Kidney tubule cell (primary cell): ENCODE results near the gene AGK.
"Not testable (repeated sequence)": the region's sequence is repeated elsewhere in the genome, so short reads cannot be mapped to it uniquely, and the experiment has no call there.

ENCODE experiments used
- DNase-seq: peaks from one replicate; pipeline ENCODE4 v3.0.0-alpha.2; 2018; ENCODE audit warnings: low spot score

Gene AGK

DNA sequence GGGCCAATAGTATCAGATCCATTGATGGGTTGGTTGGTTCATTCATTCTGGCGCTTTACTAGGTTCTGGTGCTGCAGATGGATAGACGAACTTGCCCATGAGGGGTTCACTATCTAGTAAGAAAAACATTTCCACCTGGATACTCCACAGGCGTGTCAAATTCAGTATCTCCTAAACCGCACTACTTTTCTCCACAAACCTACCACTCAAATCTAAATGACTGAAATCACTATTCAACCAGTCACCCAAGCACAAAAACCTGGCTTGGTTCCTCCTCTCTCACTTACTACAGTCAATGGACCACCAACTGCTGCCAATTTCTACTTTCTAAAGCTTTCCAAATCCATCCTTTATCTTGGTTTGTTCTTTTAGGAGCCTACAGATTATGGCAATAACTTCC, 572 bp downstream of the AGK start:
- DNase-seq, result no peak

DNA sequence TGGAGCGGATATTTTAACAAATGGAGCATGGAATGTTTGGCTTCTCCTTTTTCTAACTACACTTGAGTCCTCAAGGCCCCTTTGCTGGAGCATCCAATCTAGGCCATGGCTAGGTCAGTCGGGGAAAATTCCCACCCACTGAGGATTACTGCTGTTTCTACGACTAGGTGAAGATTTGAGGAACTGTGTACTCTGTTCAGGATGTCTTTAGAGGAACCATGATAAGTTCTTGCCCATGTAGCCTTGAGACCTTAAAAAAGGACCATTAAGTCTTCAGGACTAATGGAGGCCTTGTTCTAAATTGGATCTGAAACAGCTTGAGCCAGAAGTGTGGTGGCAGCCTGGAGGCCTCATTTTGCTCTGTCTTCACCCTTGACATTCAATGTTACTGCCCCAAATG, 6.2 kb downstream of the AGK start:
- DNase-seq, result no peak

DNA sequence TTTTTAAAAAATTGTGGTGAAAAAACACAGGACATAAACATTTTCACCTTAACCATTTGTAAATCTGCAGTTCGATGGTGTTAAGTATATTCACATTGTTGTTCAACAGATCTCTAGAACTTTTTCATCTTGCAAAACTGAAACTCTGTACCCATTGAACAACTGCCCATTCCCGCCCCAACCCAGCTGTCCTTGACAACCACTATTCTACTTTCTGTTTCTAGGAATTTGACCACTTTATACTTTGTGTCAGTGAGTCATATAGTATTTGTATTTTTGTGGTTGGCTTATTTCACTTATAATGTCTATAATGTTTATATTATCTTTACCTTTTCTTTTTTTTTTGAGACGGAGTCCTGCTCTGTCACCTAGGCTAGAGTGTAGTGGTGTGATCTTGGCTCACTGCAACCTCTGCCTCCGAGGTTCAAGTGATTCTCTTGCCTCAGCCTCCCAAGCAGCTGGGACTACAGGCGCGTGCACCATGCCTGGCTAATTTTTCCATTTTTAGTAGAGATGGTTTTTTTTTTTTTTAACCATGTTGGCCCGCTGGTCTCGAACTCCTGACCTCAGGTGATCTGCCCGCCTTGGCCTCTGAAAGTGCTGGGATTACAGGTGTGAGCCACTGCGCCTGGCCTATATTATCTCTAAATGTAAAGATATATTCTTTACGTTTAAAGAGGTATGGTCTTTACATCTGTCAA, 6.8 kb downstream of the AGK start:
- DNase-seq, result not testable (repeated sequence)

DNA sequence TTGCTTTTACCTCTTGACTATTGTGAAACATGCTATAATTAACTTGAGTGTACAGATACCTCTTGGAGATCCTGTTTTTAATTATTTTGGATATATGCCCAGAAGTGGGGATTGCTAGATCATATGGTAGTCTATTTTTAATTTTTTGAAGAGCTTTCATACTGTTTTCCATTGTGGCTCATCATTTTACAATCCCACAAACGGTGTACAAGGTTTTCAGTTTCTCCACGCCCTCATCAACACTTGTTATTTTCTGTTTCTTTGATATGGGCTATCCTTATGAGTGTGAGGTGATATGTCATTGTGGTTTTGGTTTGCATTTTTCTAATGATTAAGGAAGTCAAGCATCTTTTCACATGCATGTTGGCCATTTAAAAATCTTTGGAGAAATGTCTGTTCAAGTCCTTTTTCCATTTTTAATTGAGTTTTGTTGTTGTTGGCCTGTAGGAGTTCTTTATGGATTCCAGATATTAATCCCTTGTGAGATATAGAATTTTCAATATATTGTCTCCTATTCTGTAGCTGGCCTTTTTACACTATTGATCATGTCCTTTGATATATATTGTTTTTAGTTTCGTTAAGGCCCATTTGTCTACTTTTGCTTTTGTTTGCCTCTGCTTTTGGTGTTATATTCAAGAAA, 7.5 kb downstream of the AGK start:
- DNase-seq, result peak; percentile 8

DNA sequence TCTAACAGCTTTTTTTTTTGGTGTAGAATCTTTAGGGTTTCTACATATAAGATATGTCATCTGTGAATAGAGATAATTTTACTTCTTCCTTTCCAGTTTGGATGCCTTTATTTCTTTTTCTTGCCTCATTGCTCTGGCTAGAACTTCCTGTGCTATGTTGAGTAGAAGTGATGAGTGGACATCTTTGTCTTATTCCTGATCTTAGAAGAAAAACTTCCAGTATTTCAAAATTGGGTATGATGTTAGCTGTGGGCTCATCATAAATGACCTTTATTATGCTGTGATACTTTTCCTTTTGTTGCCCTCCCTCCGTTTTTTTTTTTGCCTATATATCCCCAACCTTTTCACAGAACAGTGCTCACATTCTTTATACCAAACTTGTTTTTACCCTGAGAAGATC, 8.8 kb downstream of the AGK start:
- no peak for DNase-seq

DNA sequence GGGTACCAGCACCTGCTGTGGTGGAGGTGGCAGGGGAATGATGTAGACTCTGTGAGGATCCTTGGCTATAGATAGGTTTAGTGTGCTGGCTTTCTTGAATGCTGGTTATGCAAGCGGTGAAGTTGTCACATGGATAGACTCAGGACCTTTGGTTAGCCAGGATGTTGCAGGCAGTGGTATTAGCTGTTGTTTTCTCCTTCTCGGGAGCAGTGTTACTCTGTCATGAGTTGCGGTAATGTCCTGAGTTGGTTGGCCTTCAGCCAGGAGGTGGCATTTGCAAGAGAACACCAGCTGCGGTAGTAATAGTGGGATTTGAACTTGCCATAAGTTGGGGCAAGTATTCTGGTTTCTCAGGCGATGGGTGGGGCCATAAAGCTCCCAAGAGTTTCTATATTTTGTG, 10.8 kb downstream of the AGK start:
- no peak for DNase-seq

DNA sequence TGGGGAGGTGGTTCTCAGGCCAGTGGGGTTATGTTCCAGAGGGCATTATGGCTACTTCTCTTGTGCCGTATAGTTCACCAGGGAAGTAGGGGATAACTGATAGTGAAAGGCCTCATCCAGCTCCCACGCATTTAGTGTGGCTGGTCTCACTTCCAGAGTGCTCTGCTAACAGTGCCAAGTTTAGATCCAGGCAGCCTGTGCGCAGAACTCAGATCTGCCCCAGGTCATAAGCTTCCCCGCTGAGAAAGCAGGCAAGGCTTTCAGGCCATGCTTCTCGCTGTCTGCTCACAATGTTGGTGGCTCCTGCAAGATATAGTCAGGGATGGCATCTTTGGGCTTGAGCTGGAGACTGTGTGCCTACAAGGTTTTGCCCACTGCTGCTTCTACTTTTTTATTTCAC, 11.3 kb downstream of the AGK start:
- no peak for DNase-seq

DNA sequence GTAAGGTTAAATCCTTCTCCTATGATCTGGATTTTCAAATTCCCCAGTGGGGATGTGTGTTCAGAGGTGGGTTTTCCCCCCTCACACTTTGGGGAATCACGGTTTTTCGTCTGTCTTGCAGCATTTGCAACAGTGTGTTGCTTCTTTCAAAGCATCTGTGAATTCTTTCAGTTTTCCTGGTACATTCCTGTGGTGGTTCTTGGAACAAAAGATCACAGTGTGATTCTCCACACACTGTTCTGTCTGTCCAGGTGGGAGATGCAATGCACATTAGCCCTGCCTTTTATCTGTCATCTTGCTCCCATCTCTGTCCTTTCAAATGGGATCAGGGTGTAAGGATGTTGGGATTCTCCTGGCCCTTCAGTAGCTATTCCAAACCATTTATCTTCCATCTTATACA, 11.8 kb downstream of the AGK start:
- DNase-seq, result no peak

DNA sequence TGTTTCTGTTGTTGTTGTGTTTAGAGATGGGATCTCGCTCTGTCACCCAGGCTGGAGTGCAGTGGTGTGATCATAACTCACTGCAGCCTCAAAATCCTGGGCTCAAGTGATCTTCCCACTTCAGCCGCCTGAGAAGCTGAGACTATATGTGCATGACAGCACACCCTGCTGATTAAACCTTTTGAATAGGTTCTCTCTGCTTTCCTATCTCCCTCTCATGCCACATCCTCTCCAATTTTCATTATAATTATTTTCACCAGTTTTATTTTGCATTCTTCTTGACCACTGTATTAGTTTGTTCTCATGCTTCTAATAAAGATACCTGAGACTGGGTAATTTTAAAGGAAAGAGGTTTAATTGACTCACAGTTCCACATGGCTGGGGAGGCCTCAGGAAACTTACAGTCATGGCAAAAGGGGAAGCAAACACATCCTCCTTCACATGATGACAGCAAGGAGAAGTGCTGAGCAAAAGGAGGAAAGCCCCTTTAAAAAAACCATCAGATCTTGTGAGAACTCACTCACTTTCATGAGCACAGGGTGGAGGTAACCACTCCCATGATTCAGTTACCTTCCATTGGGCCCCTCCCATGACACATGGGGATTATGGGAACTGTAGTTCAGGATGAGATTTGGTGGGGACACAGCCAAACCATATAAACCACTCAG, 12.9 kb downstream of the AGK start:
- DNase-seq, result peak; percentile 12

DNA sequence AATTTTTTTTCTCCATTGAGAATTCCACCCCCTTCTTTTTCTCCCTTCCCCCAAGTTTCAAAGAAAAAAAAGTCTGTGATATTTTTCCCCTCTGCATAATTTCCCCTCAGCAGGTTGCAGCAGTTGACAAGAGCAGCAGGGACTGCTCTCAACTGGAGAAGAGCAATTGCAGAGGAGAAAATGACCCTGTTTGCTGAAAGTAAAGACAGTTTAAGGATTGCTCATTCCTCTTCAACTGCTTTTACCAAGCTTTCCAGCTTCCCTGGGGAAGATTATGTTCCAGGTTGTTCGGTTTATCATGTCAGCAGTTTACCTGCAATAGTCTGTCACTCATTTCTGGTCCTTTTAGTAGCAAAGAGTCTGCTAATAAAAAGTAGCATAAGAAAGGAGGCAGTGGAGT, 16.2 kb downstream of the AGK start:
- no peak for DNase-seq

DNA sequence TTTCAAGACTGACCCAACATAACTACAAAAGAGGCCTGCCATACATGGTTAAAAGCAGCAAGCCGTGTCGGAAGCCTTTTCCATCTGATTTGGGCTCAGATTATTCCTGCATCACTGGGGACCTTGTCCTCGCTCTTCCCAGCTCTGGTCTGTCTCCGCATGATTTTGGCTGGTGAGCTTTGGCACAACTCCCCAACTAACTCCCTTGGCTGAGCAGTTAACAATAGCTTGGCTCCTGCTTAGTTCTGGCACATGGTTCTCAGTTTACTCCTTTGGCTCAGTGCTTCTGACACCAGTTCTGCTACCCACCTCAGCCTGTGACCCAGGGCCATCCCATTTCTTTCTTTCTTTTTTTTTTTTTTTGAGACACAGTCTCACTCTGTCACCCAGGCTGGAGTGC, 17.0 kb downstream of the AGK start:
- no peak for DNase-seq

DNA sequence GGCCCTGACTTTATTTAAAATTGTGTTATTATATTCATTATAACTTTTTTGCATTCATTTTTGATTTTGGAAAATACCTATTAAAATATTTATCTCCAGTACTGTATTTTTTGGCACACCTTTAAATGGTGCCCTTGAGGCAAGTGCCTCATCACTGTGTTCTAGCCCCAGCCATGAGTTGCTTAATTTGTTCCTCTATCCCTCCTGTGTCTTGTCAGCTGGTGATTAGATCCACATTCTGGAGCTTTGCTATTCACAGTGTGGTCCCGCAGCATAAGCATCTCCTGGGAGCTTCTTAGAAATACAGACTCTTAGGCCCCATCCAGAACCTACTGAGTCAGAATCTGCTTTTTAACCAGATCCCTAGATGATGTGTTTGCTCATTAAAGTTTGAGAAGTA, 19.8 kb downstream of the AGK start:
- no peak for DNase-seq

DNA sequence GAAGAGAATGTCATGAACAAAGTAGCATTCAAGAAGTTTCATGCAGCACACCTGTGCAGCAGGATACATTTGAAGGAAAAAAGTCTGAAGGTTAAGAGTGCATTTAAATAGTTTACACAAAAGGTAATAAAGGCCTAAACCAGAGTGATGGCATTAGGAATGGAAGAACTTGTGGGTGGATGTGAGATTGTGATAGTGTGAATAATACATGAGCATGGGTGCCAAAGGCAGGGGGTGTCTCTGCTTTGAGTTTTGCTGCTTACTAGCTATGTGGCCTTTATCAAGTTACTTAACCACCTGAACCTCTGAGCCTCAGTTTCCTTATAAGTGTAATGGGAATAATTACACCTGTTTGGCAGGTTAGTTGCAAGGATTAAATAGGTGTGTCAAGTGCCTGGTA, 21.0 kb downstream of the AGK start:
- DNase-seq, result no peak

DNA sequence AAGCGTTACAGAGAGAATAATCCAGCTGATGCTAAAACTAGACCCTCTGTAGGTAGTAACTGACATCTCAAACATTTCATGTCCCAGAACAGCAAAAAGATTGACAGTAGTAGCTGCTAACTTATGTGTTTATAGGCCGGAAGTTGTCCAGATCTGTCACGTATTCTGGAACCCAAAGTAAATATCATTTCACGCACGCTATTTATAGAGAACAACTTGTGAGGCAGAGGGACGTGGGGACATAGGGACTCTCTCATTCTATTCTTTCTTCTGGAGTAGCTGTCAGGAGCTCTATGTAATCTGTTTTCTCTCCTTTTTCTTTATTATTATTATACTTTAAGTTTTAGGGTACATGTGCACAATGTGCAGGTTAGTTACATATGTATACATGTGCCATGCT, 22.3 kb downstream of the AGK start:
- DNase-seq, result no peak

DNA sequence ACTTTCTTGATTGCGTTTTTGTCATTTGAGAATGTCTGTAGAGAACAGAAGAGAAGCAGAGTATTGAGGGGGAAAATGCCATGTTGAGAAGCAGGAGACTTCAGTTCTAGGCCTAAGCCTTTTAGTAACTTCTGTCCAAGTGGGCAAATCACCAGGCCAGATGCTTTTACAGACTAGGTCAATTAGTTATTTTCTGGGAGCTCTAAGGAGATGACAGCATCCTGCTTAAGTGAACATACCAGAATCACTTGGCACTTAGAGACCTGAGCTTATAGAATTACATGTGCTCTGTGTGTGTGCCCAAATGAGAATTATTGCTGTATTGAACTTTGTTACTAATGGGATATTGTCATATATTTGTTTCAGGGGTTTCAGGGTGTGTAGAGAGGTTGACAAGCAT, 24.0 kb downstream of the AGK start:
- DNase-seq, result no peak

DNA sequence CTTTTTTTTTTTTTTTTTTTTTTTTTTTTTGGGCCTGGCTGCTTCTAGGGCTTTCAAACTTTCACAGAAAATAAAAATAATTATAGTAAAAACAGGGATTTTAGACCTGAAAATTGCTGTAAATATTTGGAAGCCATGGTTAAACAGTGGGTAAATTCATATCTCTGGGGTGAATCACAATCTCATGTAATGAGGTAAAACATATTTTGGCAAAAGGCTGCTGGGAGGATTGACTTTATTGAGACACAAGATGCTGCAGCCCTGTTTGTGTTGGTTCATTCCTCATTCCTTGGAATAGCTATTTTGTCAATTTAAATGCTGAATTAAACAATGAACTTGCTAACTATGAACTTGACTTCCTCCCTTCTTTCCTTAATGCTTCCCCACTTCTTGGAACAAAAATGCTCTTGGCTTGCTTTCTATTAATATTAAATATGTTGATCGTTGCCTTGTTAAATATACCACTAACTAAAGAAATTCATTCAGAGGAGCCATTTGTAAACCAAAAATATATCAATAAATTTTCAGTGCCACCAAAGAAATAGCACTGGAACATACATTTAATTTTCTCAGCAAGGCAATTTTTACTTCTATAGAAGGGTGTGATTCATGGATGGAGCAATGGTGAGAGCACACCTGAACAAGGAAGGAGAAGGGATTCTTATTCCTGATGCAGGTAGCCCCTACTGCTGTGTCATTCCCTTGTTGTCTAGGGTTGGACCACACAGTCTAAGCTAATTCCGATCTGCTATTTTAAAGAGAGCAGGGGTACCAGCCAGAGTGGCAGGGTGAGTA, 24.6 kb downstream of the AGK start:
- DNase-seq, result no peak

DNA sequence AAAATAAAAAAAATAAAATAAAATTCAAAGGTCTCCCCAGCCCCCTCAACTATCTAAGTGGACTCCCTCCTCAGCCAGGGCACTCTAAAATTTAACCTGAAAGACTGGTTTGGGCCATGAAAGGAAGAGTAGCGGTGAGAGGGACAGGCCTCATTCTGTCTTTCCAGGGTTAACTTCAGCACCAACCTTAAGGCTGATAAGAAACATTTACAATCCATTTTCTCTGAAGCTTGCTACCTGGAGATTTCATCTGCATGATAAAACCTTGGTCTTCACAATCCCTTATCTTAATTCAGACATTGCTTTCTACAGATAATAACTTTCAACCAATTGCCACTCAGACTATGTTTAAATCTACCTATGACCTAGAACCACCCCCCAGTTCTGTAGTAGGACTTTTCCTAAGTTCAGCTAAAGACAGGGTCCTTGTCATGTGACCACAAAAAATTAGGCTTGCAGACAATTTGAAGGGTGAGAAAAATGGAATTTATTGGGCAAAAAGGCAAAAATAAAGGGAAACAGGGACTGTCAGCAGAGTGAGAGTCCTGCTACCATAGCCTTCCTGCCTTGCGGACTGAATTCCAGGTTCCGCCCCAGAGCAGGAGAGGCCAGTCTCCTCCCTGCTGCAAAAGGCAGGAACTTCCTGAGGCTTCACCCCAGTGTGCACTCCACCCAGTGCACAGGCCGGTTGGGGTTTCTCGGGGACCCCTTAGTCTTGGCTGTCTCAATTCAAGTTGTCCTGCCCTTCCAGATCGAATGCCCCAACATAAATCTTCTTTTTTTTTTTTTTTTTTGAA, 26.0 kb downstream of the AGK start:
- no peak for DNase-seq

DNA sequence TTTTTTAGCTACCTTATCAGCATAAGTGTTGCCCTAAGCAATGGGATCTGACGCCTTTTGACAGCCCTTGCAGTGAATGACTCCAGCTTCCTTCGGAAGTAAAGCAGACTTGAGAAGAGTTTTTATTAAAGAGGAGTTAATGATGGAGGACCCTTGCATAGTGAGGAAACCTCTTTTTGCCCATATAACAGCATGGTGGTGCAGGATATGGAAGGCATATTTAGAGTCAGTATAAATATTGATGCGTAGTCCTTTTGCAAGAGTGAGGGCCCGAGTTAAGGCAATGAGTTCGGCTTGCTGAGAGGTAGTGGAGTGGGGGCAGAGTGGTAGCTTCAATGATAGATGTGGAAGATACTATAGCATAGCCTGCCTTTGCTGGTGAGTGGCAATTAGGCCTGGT, 28.7 kb downstream of the AGK start:
- not testable (repeated sequence) for DNase-seq

DNA sequence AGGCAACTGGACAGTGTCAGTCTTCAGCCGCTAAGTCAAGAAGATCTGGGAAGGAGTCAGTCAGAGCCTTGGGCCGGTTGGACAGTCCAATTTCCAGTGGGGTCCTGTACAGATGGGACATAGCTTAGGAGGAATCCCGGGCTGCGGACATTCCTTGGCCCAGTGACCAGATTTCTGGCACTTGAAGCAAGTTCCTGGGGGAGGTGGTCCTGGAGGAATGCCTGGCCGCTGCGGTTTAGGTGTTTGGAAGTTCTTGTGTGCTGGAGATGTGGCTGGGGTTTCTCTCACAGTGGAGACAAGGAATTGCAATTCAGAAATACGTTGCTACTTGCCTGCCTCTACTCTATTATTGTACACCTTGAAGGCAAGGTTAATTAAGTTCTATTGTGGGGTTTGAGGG, 30.9 kb downstream of the AGK start:
- not testable (repeated sequence) for DNase-seq

DNA sequence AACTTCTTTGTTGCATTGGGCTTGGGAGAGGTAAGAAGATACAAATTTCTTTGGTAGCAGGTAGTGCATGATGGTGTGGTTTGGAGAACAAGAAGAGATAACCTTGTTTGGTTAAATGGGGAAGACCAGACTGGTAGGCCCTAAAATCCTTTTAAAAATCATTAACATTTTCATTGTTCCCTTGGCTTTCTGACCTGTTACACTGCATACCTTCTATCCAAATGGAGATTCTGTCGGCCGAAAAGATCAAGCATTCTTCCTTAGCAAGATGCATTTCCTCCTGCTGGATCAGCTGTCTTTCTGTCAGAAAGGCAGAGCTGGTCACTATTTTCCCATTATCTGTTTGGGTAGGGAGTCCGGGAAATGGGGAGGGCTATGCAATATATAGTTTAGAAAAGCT, 33.7 kb downstream of the AGK start:
- no peak for DNase-seq

DNA sequence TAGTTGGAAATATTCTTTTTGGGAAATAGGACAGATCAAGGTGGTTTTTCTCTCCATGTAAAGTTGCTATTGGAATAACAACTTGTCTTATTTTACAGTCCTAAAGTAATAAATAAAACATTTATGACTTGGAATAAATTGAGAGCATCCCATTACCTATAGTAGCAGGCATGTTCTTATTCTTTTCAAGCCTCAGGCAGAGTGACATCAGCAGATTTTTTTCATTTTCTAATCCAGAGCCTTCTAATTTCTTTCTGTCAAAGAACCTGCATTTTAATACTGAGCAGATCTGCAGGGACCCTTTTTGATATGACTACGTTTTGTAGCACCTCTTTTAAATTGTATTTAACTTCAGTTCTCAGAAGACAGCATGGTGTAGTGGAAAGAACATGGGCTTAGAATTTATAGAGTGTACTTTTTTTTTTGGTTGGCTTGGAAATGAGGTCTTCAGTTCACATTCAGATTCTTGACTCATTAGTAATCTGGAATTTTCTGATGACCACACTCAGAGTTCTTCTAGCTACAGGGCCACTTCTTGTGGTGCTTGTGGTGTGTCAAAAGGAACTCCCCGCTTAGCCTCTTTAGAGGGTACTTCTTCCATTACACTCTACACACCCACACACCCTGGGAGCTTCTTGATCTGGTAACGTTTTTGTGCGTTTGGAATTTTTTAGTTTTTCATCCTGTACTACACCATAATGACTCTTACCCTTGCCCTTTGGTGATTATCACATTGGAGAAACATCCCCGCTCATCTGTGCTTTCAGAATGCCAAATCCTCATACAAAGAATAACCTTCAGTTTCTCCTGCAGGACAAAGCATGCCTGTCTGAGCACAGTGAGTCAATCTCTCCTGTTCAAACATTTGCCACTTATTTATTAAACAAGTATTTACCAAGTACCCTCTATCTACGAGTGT, 34.6 kb downstream of the AGK start:
- peak; percentile 90 for DNase-seq
